DMS79 treated with DMSO at 0.1 percent for 48 hours (cell line): ENCODE measurements around the gene RALB.
"Not testable (repeated sequence)": the region's sequence is repeated elsewhere in the genome, so short reads cannot be mapped to it uniquely, and the experiment has no call there.

Experiments
- DNase-seq: peaks from one replicate; lab custom pipeline; 2025; lab: John Stamatoyannopoulos, UW

The RALB gene

DNA sequence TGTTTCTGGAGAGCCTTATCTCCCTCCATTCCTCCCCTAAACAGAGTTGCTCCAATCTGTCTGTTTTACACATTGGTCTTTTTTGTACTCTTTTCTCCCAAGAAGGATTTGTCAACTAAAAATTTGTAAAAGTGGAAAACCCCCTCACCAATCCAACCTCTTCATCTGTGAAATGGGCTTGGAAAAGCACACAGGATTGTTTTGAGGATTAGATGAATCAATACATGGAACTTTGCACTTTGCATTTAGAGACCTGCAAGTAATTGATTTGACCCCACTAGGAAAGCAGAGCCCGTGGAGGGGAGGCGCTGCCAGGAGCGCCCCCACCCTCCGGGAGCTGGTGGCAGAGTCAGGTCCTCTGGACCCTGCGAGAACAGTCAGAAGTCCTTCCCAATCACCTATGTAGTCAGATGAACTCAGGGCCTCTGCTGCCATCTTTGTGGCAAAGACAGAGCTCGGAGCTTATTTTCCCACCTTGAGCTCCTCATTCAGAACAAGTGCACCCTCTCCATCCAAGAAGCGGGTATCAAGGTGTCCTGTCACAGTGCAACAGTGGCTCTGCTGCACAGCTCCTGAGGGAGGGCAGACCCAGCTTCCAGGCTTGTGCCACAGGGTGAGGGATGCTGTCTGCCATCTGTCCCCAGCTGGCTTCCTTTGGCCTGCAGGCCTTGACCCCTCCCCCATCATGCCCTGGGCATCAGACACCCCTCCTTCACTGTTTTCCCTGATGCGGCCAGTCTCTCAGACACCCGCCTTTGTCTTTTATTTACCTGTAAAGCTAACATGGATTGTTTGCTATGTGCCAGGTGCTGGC, 27.7 kb upstream of the RALB start:
- DNase-seq, result no peak

GRCh38 chr2:120225549-120226065, 27.0 kb upstream of the RALB start:
- DNase-seq, result no peak

DNA sequence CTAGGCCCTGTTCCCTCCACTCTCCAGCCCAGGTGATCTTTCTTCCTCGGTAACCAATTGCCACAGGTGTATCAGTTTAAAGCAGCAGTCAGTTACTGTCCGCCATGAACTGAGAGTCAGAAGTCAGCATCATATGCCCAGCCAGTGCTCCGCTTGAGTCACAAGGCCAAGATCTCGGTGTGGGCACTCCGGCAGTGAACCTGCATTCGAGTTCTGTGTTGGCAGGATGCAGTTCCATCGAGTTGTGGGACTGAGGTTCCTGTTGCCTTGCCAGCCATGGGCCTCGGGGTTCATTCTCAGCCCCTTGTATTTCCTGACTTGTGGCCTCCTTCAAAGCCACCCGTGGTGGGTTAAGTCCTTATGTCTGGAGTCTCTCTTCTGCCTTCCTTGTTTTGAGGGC, 26.3 kb upstream of the RALB start:
- no peak for DNase-seq

- no peak for DNase-seq
Observed at GRCh38 chr2:120227111-120227991, 25.3 kb upstream of the RALB start.

DNA sequence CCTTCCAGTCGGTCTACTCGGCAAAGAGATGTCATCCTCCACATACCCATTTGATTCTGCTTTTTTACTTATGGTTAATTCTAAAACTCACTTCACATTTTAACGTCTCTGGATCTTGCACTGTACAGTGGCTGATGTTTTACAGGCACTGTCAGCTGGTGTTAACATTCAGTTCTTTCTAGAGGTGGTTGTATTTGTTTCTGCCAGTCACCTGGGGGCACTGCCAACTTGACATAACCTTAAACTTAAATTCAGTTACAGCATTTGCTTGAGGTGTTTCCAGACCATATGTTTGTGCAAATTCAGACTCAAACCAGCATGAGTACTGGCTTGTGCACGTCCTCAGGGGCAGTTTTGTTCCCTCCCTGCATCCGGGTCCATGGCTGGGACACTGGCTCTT, 24.1 kb upstream of the RALB start:
- no peak for DNase-seq

- no peak for DNase-seq
Observed at GRCh38 chr2:120229341-120229740, 23.3 kb upstream of the RALB start.

DNA sequence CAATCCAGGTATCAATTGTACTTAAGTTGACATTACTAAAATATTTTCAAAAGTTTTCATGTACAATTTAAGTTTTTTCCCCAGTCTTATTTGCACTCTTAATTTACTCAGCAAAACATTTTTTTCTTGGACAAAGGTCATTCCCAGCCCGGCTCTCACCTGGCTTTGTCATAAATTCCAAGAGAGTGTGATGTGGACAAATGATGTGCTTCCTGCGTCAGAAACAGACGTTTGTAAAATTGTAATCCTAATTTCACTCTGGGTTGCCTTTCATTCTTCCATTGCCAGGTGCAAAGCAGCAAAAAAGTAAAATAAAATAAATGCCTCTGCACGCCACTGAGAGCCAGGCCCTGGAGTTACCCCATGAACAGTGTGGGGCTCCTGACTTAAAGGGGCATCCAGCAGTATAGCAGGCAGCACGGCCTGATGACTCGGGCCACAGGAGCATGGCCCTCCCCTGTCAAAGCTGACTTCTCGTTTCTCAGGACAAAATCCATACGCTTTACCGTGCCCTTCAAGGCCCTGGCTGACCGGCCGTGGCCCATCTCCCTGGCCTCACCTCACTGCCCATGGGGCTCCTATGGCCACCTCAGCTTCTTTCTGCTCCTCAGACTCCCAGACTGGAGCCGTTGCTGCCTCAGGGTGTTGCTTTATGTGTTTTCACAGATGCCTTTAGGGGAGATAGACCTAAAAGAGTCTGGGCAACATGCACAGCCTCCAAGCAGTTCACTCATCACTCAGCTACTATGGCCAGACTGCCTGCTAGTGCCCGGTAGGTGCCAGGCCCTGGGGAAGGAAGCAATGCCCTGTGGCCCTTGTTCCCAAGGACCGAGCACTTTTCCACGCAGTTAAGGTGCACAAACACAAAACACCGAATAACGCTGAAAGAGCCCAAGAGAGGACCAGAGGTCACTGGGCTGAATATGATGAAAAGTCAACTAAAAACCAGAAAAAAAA, 21.9 kb upstream of the RALB start:
- DNase-seq, result no peak

DNA sequence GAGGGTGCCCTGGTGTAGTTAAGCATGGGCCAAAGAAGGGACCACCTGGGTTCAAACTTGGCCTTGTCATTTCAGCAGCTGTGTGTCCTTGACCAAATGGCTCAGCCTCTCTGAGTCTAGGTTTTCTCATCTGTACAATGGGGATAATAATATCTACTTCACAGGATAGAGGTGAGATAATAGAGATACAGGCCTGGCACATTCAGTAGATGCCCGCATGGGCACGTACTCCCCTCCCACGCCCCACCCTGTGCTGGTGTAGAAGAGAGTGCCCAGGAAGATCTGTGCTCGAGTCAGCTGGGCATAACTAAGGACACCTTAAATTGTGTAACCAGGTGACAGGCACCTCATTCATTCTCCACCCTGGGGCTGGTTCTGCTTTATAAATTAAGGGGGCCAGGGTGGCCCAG, 21.1 kb upstream of the RALB start:
- no peak for DNase-seq

GRCh38 chr2:120231974-120232635, 20.5 kb upstream of the RALB start:
- peak; percentile 73 for DNase-seq

GRCh38 chr2:120233292-120233691, 19.4 kb upstream of the RALB start:
- DNase-seq, result no peak

DNA sequence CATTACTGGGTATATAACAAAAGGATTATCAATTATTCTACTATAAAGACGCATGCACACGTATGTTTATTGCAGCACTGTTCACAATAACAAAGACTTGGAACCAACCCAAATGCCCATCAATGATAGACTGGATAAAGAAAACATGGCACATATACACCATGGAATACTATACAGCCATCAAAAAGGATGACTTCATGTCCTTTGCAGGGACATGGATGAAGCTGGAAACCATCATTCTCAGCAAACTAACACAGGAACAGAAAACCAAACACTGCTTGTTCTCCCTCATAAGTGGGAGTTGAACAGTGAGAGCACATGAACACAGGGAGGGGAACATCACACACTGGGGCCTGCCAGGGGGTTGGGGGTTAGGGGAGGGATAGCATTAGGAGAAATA, 17.5 kb upstream of the RALB start:
- DNase-seq, result not testable (repeated sequence)

- no peak for DNase-seq
Observed at GRCh38 chr2:120235681-120236080, 17.0 kb upstream of the RALB start.

DNA sequence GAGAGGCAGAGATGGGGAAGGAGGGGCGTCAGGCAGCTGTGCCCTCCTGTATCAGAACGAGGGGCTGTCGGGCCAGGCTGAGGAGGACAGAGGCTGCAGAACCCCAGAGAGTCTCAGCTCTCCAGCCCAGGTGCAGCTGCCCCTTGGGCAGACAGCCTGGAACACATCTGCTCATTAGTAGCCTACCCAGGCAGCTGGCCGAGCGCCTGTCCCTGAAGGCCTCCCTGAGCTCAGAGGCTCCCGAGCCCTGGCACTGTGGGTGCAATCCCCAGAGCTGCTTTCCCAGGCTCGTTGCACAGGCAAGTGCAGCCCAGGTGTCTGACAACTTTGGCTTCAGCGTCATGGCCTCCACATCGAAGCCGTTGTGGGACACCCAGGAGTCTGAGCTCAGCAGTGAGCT, 16.3 kb upstream of the RALB start:
- no peak for DNase-seq

DNA sequence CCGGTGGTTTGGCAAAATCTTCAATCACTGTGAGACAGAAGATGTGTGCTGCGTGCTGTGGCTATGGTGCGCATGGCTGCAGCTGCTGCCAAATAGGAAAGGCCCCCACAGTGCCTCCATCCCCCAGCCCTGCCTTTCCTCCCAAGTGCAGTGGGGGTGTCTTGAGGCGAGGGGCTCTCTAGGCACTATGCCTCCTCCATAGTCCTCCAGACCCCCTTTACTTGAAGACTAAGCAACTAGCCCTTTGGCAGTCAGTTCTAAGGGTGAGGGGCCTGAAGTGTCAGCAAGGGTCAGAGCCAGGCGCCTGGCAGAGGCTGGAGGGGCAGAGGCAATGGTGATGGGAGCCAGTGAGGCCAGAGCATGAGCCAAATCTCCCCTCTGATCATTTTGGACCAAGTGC, 15.9 kb upstream of the RALB start:
- no peak for DNase-seq

DNA sequence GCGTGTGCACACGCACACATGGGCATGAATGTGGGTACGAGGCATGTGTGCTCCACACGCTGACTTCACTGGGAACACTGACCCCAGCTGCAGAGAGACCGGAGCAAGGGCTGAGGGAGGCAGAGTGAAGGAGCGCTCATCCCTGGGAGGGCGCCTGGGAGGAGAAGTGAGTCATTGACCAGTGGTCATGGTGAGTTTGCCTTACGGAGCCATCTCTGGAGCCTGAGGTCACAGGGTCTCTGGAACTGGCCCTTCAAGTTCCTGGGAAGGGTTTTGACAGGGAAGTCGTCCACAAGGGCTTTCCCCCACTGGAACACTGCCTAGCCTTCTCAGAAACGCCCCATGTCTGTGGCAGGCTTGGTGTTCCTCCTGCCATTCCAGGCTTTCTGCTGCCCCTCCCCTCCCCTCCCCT, 15.2 kb upstream of the RALB start:
- no peak for DNase-seq

GRCh38 chr2:120238728-120239487, 13.7 kb upstream of the RALB start:
- DNase-seq, result no peak

DNA sequence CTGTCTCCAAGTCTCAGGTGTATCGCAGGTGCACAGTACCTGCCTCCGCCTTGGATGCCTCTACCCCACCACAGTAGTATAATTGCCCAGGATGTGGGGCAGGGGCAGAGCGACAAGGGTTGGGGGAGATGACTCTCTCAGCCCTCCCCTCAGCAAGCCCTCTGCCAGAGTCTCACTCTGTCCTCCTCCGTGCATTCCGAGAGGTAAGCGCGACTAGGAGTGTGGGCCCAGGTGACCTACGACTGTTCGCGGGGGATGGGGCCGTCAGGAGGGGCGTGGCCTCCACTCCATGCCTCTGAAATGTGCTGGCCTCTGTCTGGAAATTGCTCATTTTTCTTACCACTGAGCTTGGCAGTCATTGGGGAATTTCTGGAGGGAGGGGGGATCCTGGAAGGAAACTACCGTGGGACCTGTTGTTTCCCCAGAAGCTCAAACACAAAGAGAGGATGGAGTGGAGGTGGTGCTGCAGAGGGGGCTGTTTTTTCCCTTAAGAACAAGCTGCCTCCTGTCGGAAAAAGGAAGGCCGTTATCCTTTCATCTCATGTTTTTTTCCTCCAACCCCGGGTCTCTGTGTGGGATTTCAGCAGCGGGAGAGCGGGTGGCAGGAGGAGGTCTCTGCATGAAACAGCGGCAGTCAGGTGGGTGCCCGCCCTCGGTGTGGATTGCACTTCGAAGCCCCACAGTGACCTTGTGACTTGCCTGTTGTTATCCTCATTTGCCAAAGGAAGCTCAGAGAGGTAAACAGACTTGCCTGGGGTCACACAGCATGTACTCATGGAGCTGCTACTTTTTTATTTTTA, 13.0 kb upstream of the RALB start:
- no peak for DNase-seq

DNA sequence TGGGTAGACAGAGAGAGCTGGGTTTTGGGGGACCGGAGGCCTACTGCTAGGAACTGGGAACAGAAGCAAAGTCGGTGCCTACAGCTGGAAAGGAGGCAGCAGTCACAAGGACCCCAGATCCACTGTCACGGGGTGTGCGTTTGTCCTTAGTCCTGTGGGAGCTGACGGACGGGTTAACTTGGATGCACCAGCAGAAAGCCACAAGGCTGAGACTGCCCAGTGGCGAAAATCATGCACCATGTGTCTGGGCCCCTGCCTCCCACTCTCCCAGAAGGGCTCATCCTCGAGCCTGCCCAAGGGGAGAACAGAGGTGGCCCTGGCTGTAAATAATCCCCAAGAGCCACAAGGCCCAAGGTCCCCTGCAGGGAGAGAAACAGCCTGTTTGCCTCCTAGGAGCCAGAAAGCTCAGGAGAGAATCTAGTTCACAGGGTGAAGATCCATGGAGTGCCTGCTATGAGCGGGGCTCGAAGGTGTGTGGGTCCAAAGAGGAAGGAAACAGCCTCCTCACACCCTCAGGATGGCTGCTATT, 11.7 kb upstream of the RALB start:
- DNase-seq, result no peak

DNA sequence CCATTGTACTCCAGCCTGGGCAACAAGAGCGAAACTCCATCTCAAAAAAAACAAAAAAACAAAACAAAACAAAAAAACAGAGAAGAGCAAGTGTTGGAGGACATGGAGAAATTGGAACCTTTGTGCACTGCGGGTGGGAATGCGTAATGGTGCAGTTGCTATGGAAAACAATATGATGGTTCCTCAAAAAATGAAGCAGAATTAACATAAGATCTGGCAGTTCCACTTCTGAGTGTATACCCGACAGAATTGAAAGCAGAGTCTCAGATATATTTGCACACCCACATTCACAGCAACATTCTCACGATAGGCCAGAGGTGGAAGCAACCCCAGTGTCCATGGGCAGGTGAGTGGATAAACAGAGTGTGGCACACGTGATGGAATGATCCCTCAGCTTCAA, 11.0 kb upstream of the RALB start:
- no peak for DNase-seq
